Activated naive CD4-positive, alpha-beta T cell treated with anti-CD3 and anti-CD28 coated beads, Interleukin-2, amount 10 ng/mL, durations not matched to agents 7 days and 5 days (primary cell): ENCODE results near the gene ZNF397.

ENCODE experiments used
- CTCF ChIA-PET: fragments of 350-600 bp; sonication (Branson Sonifier 250); formaldehyde crosslinking; loops from one replicate; lab custom pipeline; 2021; ENCODE audit warnings: antibody characterized with exemption; lab: Charles Lee
- DNase-seq: peaks from one replicate; pipeline ENCODE4 v3.0.0-alpha.2; 2020
- H3K27ac Mint-ChIP-seq: one replicate; pipeline ENCODE4 v1.8.0; 2021; ENCODE audit warnings: mild to moderate bottlenecking, moderate library complexity, mixed read lengths
- H3K27me3 Mint-ChIP-seq: one replicate; pipeline ENCODE4 v1.8.0; 2021; ENCODE audit warnings: mild to moderate bottlenecking, mixed read lengths
- H3K36me3 Mint-ChIP-seq: one replicate; pipeline ENCODE4 v1.8.0; 2021; ENCODE audit warnings: mixed read lengths
- H3K4me1 Mint-ChIP-seq: one replicate; pipeline ENCODE4 v1.8.0; 2021; ENCODE audit warnings: mixed read lengths
- H3K4me3 Mint-ChIP-seq: one replicate; pipeline ENCODE4 v1.8.0; 2021; ENCODE audit warnings: mild to moderate bottlenecking, moderate library complexity, mixed read lengths
- H3K9me3 Mint-ChIP-seq: one replicate; pipeline ENCODE4 v1.8.0; 2021; ENCODE audit warnings: mixed read lengths

ZNF397 gene

DNA sequence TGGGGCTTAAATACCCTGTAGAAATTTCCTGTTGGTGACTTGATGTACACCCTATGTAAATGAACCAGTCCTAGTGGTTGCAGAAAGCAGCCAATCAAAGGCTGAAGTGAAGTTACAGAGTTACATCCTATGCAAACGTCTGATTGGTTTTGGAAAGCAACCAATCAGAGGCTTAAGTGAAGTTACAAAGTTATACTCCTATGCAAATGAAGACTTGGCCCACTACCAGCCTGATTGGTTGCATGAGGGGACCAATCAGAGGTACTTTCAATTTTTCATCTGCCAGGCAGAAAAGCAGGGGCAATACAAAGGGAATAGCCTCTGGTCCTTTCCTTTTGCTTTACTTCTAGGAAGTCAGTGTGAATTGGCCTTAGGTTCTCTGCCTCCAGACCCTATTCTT lies 13.6 kb upstream of the ZNF397 start:
- Mint-ChIP-seq H3K27ac (no peak overlapping the region), H3K4me3 (no peak overlapping the region), H3K27me3 (no peaks in the 10 kb centered on the region), H3K36me3 (no peaks in the 10 kb centered on the region), H3K4me1 (peaks cover 3% of the 10 kb centered on the region), H3K9me3 (no peaks in the 10 kb centered on the region)
- DNase-seq = no peak
- CTCF ChIA-PET = interaction anchor here (1.1 kb wide), 1 partner anchor 128 kb away, joined by 3 read pairs; no protein-coding TSS in a partner anchor

DNA sequence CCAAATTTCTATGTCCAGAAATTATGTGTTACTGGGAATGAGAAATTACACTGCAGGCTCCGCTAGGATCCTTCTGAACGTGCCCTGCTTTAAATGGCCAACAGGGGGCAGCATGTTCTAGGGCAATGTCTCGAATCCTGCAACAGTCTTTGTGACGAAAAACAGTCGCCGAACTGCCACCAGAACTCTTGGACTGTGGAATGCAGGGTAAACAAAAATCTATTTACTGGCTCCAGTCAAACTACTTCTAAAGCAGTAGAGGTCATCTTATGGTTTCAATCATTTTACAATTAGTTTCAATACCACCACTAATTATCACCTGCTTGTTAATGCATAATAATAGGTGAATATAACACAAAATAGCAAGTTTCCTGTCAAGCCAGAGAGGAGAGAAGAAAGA lies 9.8 kb upstream of the ZNF397 start:
- peak; percentile 86 for DNase-seq
- Mint-ChIP-seq H3K27me3 (no peaks in the 10 kb centered on the region), H3K4me3 (peak overlapping the region; percentile 2), H3K9me3 (no peaks in the 10 kb centered on the region), H3K36me3 (no peaks in the 10 kb centered on the region), H3K27ac (no peak overlapping the region), H3K4me1 (peaks cover 3% of the 10 kb centered on the region)
- CTCF ChIA-PET = interaction anchor here (0.9 to 4.2 kb wide), 8 partner anchors 40 to 204 kb away, joined by 3 to 30 read pairs (median 4); no protein-coding TSS in a partner anchor

DNA sequence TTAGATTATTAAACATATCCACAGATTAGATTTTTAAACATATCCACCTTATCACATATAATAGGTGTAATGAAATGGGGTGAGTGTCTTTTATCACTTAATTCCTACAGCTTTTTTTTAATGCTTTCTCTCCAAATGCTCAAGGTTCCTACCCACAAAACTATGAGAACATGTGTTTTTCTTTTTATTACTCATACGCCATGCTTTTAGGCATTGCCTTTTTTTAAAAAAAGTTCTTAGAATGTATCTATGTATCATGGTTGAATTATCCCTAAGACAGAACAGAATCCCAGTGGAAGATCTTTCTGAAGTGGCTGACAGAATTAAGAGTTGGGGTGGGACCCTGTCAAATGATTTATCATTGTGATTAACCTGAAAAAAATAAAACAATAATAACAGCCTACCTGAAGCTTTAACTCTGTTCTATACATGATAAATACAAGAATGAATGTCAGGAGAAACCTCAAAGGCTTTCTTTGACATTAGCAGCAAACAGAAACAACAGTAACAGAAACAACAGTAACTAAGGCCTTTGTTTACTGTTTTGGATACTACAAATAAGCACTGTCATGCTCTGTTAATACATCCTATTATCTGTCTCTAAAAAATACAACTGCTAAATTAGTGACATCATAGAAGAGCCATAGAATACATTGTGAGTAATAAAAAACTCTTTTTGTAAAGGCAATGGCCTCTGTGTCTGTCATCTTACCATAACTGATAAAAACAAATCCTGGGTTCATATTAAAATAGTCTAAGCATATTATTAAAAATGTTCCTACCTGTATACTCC lies 4.1 kb upstream of the ZNF397 start:
- H3K9me3 Mint-ChIP-seq = no peaks in the 10 kb centered on the region
- H3K27me3 Mint-ChIP-seq = peaks cover 4% of the 10 kb centered on the region
- no peak overlapping the region for H3K27ac Mint-ChIP-seq
- CTCF ChIA-PET = no interaction called here
- DNase-seq = no peak
- no peaks in the 10 kb centered on the region for H3K36me3 Mint-ChIP-seq
- H3K4me1 Mint-ChIP-seq = peaks cover 7% of the 10 kb centered on the region
- no peak overlapping the region for H3K4me3 Mint-ChIP-seq

DNA sequence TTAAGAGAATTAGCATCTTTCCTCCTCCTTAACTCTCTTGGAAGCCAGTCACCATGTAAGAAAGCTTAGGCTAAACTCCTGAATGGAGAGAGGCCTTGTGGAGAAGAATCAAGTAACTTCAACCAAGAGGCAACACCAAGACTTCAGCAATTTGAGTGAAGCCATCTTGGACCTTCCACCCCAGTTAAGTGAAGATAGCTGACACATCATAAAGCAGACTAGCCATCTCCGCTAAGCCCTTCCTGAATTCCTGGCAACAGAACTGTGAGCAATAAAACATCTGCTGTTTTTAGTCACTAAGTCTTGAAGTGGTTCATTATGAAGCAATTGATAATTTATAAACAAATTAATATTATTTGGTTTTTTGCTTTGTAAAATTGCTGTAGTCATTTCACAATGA lies 1.5 kb upstream of the ZNF397 start:
- Mint-ChIP-seq H3K9me3 (peaks cover 16% of the 10 kb centered on the region), H3K27ac (no peak overlapping the region), H3K36me3 (peaks cover 22% of the 10 kb centered on the region), H3K4me1 (peaks cover 17% of the 10 kb centered on the region), H3K27me3 (peaks cover 4% of the 10 kb centered on the region), H3K4me3 (no peak overlapping the region)
- CTCF ChIA-PET = interaction anchor here (1.4 kb wide), 1 partner anchor 116 kb away, joined by 4 read pairs; no protein-coding TSS in a partner anchor
- DNase-seq = no peak

DNA sequence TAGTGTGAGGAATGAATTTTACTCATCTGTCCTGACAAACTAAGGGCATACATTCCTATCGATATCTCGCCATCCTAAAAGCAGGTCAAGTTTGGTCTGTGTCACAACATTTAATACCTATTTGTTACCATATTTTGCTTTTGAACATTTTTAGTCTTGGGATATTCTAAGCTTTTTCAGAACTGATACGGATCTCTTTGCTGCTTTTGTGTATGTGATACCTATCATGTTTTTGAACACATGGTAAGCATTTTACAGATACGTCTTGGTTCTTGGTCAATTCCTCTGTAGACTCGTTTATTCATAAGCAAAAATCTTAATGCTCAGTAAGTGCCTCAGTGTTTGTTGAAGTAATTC lies 592 bp downstream of the ZNF397 start:
- H3K4me1 Mint-ChIP-seq = peaks cover 17% of the 10 kb centered on the region
- H3K4me3 Mint-ChIP-seq = peak overlapping the region; percentile 90
- peak overlapping the region; percentile 95 for H3K27ac Mint-ChIP-seq
- CTCF ChIA-PET = interaction anchor here (0.5 kb wide), 1 partner anchor 215 kb away, joined by 3 read pairs; no protein-coding TSS in a partner anchor
- H3K27me3 Mint-ChIP-seq = peaks cover 4% of the 10 kb centered on the region
- H3K9me3 Mint-ChIP-seq = peaks cover 36% of the 10 kb centered on the region
- peaks cover 43% of the 10 kb centered on the region for H3K36me3 Mint-ChIP-seq
- no peak for DNase-seq

DNA sequence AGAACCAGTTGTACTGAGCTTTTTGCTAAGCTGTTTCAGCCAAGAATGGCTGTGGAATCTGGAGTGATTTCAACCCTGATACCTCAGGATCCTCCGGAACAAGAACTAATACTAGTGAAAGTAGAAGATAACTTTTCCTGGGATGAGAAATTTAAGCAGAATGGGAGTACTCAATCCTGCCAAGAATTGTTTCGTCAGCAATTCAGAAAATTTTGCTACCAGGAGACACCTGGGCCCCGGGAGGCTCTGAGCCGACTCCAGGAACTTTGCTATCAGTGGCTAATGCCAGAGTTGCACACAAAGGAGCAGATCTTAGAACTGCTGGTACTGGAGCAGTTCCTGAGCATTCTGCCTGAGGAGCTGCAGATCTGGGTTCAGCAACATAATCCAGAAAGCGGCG lies 1.6 kb downstream of the ZNF397 start:
- peaks cover 17% of the 10 kb centered on the region for H3K4me1 Mint-ChIP-seq
- no peak for DNase-seq
- peaks cover 53% of the 10 kb centered on the region for H3K36me3 Mint-ChIP-seq
- no peak overlapping the region for H3K4me3 Mint-ChIP-seq
- peaks cover 4% of the 10 kb centered on the region for H3K27me3 Mint-ChIP-seq
- H3K27ac Mint-ChIP-seq = no peak overlapping the region
- H3K9me3 Mint-ChIP-seq = peaks cover 44% of the 10 kb centered on the region
- CTCF ChIA-PET = no interaction called here

DNA sequence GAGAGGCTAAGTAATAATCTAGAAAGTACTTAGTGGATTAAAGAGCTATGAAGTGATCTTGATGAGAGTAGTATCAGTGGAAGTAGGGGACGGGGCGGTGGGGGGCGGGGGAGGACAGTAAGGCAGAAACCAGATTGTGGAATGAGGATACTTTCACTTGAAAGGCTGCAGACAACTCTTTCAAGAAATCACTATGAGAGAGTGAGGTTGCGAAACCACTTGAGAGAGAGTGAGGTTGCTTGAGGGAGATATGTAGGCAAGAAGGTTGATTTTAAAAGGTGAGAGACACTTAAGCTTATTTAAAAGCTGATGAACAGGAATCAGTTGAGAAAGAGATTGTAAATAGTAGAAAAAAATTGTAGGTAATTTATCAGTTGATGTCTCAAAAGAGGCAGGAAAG lies 3.8 kb downstream of the ZNF397 start:
- Mint-ChIP-seq H3K27ac (no peak overlapping the region), H3K9me3 (peaks cover 51% of the 10 kb centered on the region), H3K36me3 (peaks cover 69% of the 10 kb centered on the region), H3K27me3 (peaks cover 4% of the 10 kb centered on the region), H3K4me1 (peaks cover 14% of the 10 kb centered on the region), H3K4me3 (no peak overlapping the region)
- no peak for DNase-seq
- CTCF ChIA-PET = no interaction called here

DNA sequence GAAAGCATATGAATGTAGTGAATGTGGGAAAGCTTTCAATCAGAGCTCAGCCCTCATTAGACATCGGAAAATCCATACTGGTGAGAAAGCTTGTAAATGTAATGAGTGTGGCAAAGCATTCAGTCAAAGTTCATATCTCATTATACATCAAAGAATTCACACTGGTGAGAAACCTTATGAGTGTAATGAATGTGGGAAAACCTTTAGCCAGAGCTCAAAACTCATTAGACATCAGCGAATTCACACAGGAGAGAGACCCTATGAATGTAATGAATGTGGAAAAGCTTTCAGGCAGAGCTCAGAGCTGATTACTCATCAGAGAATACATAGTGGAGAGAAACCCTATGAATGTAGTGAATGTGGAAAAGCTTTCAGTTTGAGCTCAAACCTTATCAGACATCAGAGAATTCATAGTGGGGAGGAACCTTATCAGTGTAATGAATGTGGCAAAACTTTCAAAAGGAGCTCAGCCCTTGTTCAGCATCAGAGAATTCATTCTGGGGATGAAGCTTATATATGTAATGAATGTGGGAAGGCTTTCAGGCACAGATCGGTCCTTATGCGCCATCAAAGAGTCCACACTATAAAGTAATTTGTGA lies 5.0 kb downstream of the ZNF397 start:
- CTCF ChIA-PET = no interaction called here
- Mint-ChIP-seq H3K36me3 (peaks cover 81% of the 10 kb centered on the region), H3K27me3 (peaks cover 1% of the 10 kb centered on the region), H3K27ac (no peak overlapping the region), H3K4me1 (peaks cover 9% of the 10 kb centered on the region), H3K9me3 (peaks cover 61% of the 10 kb centered on the region), H3K4me3 (no peak overlapping the region)
- DNase-seq = no peak

DNA sequence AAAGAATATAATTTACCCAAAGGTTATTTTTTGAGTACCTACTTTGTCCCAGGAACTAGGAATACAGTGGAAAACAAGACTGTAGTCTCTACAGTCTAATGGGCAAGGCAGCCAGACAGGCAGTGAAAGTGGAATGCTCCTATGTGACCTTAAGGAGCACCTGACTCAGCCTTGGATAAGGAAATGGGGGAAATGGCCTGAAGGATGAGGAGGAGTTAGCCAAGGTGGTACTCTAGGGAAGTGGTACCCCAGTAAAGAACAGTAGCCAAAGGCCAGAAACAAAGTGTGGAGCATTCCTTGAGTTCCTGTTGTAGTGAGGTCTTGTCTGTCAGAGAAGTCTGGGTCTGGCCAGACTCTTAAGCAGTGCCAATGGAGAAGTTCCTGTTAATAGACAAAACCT lies 6.0 kb downstream of the ZNF397 start:
- CTCF ChIA-PET = no interaction called here
- no peak for DNase-seq
- Mint-ChIP-seq H3K27ac (no peak overlapping the region), H3K4me1 (peaks cover 9% of the 10 kb centered on the region), H3K27me3 (no peaks in the 10 kb centered on the region), H3K4me3 (no peak overlapping the region), H3K36me3 (peaks cover 89% of the 10 kb centered on the region), H3K9me3 (peaks cover 68% of the 10 kb centered on the region)

DNA sequence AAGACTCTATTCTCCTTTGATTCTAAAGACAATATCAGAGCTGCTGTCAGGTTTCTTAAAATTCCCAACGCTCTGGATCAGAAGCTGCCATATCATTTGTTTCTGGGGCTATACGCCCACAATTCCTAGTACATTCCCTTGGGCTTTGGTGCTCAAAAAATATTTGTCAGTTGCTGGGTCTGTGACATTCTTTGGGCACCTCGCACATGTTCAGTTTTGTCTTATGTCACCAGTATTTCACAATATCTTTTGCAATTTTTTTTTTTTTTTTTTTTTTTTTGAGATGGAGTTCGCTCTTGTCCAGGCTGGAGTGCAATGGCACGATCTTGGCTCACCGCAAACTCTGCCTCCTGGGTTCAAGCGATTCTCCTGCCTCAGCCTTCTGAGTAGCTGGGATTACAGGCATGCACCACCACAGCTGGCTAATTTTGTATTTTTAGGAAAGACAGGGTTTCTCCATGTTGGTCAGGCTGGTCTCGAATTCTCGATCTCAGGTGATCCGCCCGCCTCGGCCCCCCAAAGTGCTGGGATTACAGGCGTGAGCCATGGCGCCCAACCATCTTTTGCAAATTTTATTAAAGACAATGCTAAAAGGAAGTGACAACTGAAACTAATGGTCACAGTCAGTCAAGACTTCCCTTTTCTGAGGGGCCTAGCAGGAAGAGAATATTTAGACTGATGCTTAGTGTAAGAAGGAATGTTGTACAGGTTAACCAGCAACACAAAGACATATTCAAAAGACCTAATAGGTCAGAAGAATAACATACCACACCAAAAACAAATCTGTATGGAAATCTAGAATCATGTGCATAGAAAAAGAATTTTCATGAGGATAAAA lies 6.8 kb downstream of the ZNF397 start:
- Mint-ChIP-seq H3K4me1 (peaks cover 3% of the 10 kb centered on the region), H3K9me3 (peaks cover 75% of the 10 kb centered on the region), H3K27ac (no peak overlapping the region), H3K27me3 (no peaks in the 10 kb centered on the region), H3K36me3 (peaks cover 91% of the 10 kb centered on the region), H3K4me3 (no peak overlapping the region)
- CTCF ChIA-PET = no interaction called here
- no peak for DNase-seq

DNA sequence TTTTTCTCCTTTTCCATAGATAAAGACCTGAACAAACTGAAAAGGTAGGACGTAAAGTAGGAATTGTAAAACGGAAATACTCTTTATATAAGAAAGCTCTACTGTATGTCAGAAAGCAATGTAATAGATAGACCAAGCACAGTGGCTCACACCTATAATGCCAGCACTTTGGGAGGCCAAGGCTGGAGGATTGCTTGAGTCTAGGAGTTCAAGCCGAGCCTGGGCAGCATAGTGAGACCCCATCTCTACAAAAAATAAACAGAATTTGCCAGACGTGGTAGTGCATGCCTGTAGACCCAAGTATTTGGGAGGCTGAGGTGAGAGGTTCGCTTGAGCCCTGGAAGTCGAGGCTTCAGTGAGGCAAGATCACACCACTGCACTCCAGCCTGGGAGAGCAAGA lies 7.6 kb downstream of the ZNF397 start:
- peaks cover 76% of the 10 kb centered on the region for H3K9me3 Mint-ChIP-seq
- H3K4me1 Mint-ChIP-seq = no peaks in the 10 kb centered on the region
- H3K36me3 Mint-ChIP-seq = peaks cover 91% of the 10 kb centered on the region
- no peak overlapping the region for H3K4me3 Mint-ChIP-seq
- no peaks in the 10 kb centered on the region for H3K27me3 Mint-ChIP-seq
- CTCF ChIA-PET = no interaction called here
- H3K27ac Mint-ChIP-seq = no peak overlapping the region
- DNase-seq = no peak

DNA sequence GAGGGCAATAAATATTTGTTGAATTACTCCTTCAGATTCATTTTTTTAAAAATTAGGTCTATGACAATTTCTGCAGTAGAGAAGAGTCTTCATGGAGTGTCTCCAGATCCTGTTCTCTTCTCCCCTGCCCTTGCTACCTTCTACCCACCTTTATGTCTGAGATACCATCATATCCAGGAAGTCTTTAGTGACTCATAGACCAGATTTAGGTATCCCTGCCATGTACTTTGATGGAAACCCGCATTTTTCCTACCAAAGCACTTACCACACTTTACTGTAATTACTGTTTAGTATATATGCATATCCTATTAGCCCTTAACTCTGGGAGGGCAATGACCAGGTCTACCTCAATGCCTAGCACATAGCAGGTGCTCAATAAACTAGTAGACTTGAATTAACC lies 11.6 kb downstream of the ZNF397 start:
- CTCF ChIA-PET = no interaction called here

DNA sequence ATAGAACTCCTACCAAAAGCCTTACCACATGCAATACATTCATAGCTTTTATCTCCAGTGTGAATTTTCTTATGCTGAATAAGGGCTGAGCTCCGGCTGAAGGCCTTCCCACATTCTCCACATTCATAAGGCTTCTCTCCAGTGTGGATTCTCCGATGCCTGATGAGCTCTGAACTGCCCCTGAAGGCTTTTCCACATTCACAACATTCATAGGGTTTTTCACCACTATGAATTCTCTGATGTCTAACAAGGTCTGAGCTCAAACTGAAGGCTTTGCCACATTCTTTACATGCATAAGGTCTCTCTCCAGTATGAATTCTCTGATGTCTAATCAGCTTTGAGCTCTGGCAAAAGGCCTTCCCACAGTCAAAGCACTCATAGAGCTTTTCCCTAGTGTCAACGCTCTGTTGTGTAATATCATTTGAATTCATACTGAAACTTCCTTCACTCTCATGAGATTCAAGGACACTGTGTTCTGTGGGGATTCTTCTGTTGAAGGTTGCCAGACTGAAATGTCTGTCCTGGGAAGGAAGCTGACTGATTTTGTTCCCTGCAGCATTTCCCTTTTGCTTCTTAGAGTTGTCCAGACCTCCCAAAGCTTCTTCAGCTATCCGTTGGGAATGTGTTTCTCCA lies 12.9 kb downstream of the ZNF397 start:
- H3K9me3 Mint-ChIP-seq = peaks cover 45% of the 10 kb centered on the region
- H3K27me3 Mint-ChIP-seq = no peaks in the 10 kb centered on the region
- no peak for DNase-seq
- CTCF ChIA-PET = no interaction called here
- H3K4me3 Mint-ChIP-seq = no peak overlapping the region
- H3K4me1 Mint-ChIP-seq = no peaks in the 10 kb centered on the region
- H3K27ac Mint-ChIP-seq = no peak overlapping the region
- peaks cover 66% of the 10 kb centered on the region for H3K36me3 Mint-ChIP-seq

More for the DNA sequence above, 11.6 kb downstream of the ZNF397 start:
- no peak for DNase-seq
- Mint-ChIP-seq H3K27me3 (no peaks in the 10 kb centered on the region), H3K9me3 (peaks cover 51% of the 10 kb centered on the region), H3K4me1 (no peaks in the 10 kb centered on the region), H3K4me3 (no peak overlapping the region), H3K36me3 (peaks cover 70% of the 10 kb centered on the region), H3K27ac (no peak overlapping the region)

DNA sequence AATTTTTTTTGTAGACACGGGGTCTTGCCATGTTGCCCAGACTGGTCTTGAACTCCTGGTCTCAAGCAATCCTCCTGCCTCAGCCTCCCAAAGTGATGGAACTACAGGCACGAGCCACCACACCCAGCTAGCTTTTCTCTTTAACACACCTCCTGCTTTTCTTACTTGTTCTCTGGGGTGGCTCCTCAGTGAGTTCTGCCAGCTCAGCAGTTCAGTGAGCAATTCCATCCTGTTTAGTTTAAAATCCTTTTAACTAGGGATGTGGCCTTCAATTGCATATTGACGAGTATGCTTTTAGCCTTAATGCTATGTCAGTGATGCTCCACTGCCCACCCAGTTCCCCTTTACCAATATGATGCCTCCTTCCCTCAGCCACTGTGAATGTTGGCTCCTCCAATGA lies 16.1 kb downstream of the ZNF397 start:
- Mint-ChIP-seq H3K27ac (no peak overlapping the region), H3K9me3 (peaks cover 34% of the 10 kb centered on the region), H3K36me3 (peaks cover 60% of the 10 kb centered on the region), H3K4me3 (no peak overlapping the region), H3K4me1 (no peaks in the 10 kb centered on the region), H3K27me3 (no peaks in the 10 kb centered on the region)
- CTCF ChIA-PET = no interaction called here
- no peak for DNase-seq
